Measurements from ENCODE around the gene CHSY1.

GRCh38 chr15:101277038-101277822, 25.4 kb upstream of the CHSY1 start, which contains the start of gene SELENOS:
- no peak for TF ChIP-seq GATA3 (IDR thresholded peaks at IDR 0.05; ENCODE audit: low read depth, low read length)
- TF ChIP-seq GATA2 (IDR thresholded peaks at IDR 0.05; ENCODE audit: low read depth, low read length), result no peak

All from SH-SY5Y (cell line).